B cell (primary cell): ENCODE data around the gene PTPRU. TPM values are rescaled to one million over a fixed set of nuclear protein-coding genes. Genes with fewer than 3 reads are reported as not detected.

ENCODE experiments used
- ATAC-seq: fragments of 200-7000 bp; cut with Tn5 transposase; one replicate; pipeline ENCODE4 v1.10.0; 2021; ENCODE audit warnings: low read depth, mild to moderate bottlenecking, moderate number of reproducible peaks, moderate library complexity
- CTCF ChIA-PET: fragments of 350-600 bp; sonication (Branson Sonifier 250); formaldehyde crosslinking; loops from one replicate; lab custom pipeline; 2021; ENCODE audit warnings: antibody characterized with exemption, inconsistent platforms; lab: Charles Lee
- POLR2A ChIA-PET: fragments of 350-600 bp; sonication (Branson Sonifier 250); formaldehyde crosslinking; loops from one replicate; lab custom pipeline; 2021; ENCODE audit warnings: antibody characterized with exemption; lab: Charles Lee
- DNase-seq: peaks from one replicate; pipeline ENCODE4 v3.0.0; 2013
- H2AFZ ChIP-seq: 2 replicates; pipeline ENCODE4 v1.6.1; 2012; ENCODE audit warnings: mild to moderate bottlenecking, low read depth, low read length; ENCODE audit not compliant: insufficient read depth, poor library complexity, severe bottlenecking
- H3K27ac ChIP-seq, 2 donors: 1 replicate in 1 of 2; 2 replicates in 1 of 2; pipeline ENCODE4 v1.5.1; 2012 to 2013; ENCODE audit warnings: low read length in 2 of 2, mild to moderate bottlenecking in 2 of 2, moderate library complexity in 1 of 2
- H3K27me3 ChIP-seq, 4 experiments: fragments of 200-600 bp in 1 of 4; sonication (generic) in 1 of 4; replicated peaks in 1 of 4; 1 replicate in 2 of 4; 2 replicates in 2 of 4; pipeline versions ENCODE4 v1.6.1 to v1.7.0; 2013 to 2016; ENCODE audit warnings: low read length in 3 of 4, mild to moderate bottlenecking in 2 of 4, mixed read lengths in 1 of 4, moderate library complexity in 1 of 4; ENCODE audit not compliant: insufficient read depth in 4 of 4, control insufficient read depth in 3 of 4; ENCODE audit errors: control extremely low read depth in 1 of 4
- H3K36me3 ChIP-seq, 2 experiments: replicated peaks in 1 of 2; 1 replicate in 1 of 2; 2 replicates in 1 of 2; pipeline versions ENCODE4 v1.6.1 to v1.7.1; 2013; ENCODE audit warnings: low read length in 1 of 2; ENCODE audit not compliant: insufficient read depth in 2 of 2, control insufficient read depth in 1 of 2; ENCODE audit errors: control extremely low read depth in 1 of 2, extremely low read depth in 1 of 2
- H3K4me1 ChIP-seq, 2 donors: fragments of 200-600 bp in 1 of 2; sonication (generic) in 1 of 2; 1 replicate in 1 of 2; 2 replicates in 1 of 2; pipeline versions ENCODE4 v1.5.1 to v1.6.1; 2013 to 2017; ENCODE audit warnings: low read length in 2 of 2; ENCODE audit not compliant: control insufficient read depth in 2 of 2, insufficient read depth in 2 of 2
- H3K4me2 ChIP-seq: replicated peaks from 2 replicates; pipeline ENCODE3; 2012; ENCODE audit warnings: mild to moderate bottlenecking, low read depth, low read length; ENCODE audit not compliant: poor library complexity, severe bottlenecking
- H3K4me3 ChIP-seq, 5 experiments: fragments of 200-600 bp in 1 of 5; sonication (generic) in 1 of 5; 1 replicate in 3 of 5; 2 replicates in 2 of 5; pipeline versions ENCODE4 v1.5.1 to v1.7.0; 2011 to 2016; ENCODE audit warnings: low read length in 4 of 5, mild to moderate bottlenecking in 4 of 5, low read depth in 2 of 5, control low read depth in 1 of 5, moderate library complexity in 1 of 5; ENCODE audit not compliant: insufficient read depth in 1 of 5; ENCODE audit errors: control extremely low read depth in 1 of 5, extremely low read depth in 1 of 5
- H3K79me2 ChIP-seq: fragments of 200-600 bp; sonication (generic); one replicate; pipeline ENCODE4 v1.6.0; 2016; ENCODE audit warnings: low read length; ENCODE audit not compliant: control insufficient read depth, insufficient read depth
- H3K9ac ChIP-seq: fragments of 200-600 bp; sonication (generic); 2 replicates; pipeline ENCODE4 v1.6.1; 2017; ENCODE audit warnings: mild to moderate bottlenecking, low read length, moderate library complexity
- H3K9me3 ChIP-seq, 3 donors: one replicate each; pipeline versions ENCODE4 v1.6.1 to v1.7.1; 2013; ENCODE audit warnings: low read length in 2 of 3; ENCODE audit not compliant: control insufficient read depth in 2 of 3, insufficient read depth in 1 of 3; ENCODE audit errors: control extremely low read depth in 1 of 3
- H4K20me1 ChIP-seq: 2 replicates; pipeline ENCODE4 v1.6.0; 2012; ENCODE audit warnings: mild to moderate bottlenecking, low read length; ENCODE audit not compliant: insufficient read depth, control insufficient read depth, poor library complexity, severe bottlenecking
- H3K27ac Mint-ChIP-seq: one replicate; pipeline ENCODE4 v1.8.0; 2021; ENCODE audit warnings: mixed read lengths
- H3K27me3 Mint-ChIP-seq: one replicate; pipeline ENCODE4 v1.8.0; 2021; ENCODE audit warnings: mixed read lengths
- H3K4me1 Mint-ChIP-seq: one replicate; pipeline ENCODE4 v1.8.0; 2021; ENCODE audit warnings: mixed read lengths
- H3K4me3 Mint-ChIP-seq: one replicate; pipeline ENCODE4 v1.8.0; 2021; ENCODE audit warnings: mixed read lengths
- H3K9me3 Mint-ChIP-seq: one replicate; pipeline ENCODE4 v1.8.0; 2022; ENCODE audit warnings: mixed read lengths; ENCODE audit not compliant: insufficient read depth
- EZH2 ChIP-seq: IDR thresholded peaks from 2 replicates; pipeline ENCODE4 v1.6.1; 2012; ENCODE audit warnings: borderline replicate concordance, low read depth, mild to moderate bottlenecking, moderate library complexity, low read length; ENCODE audit not compliant: insufficient read depth, poor library complexity, severe bottlenecking
- WGBS: methylation state at CpG from one replicate; pipeline ENCODE4 v1.1.5; 2013; ENCODE audit warnings: missing lambda C conversion rate; ENCODE audit not compliant: insufficient coverage; 5-methylcytosine and 5-hydroxymethylcytosine counted together
- intact Hi-C: fragments of 100-400 bp; cut with micrococcal nuclease; formaldehyde crosslinking; loops from one replicate; pipeline ENCODE4 v1.10.0; 2022
- polyA plus RNA-seq: library from polyadenylated mRNA; depleted of rRNA; stranded (reverse); fragments of >200 nt; gene quantifications from 2 replicates; pipeline ENCODE4 v1.2.3, GENCODE V29; 2012
- total RNA-seq, 2 donors: library from RNA; stranded (reverse); fragments of 120-200 nt in 1 of 2; gene quantifications; 1 replicate in 1 of 2; 2 replicates in 1 of 2; pipeline versions ENCODE4 v1.2.3 to v1.2.4, GENCODE V29; 2013 to 2022
- TF ChIP-seq, protein P1 (sequence below): fragments of 200-600 bp; IDR thresholded peaks from one replicate; pipeline ENCODE4 v1.8.0; 2022; ENCODE audit warnings: antibody characterized with exemption, mild to moderate bottlenecking

PTPRU gene
- total and polyA plus RNA-seq, 2 donors (not counting 1 experiment from before 2014, with no cell fraction given), result 0.10 to 0.25 TPM

- Histone ChIP-seq H3K9ac (no peak overlapping the region), H3K9me3 (no peaks in the 10 kb centered on the region), H3K4me1 (peaks cover 25 to 28% of the 10 kb centered on the region in 2 donors), H4K20me1 (no peaks in the 10 kb centered on the region), H2AFZ (no peak overlapping the region), H3K36me3 (no peaks in the 10 kb centered on the region), H3K27ac (no peak overlapping the region), H3K4me2 (no peak overlapping the region), H3K79me2 (peaks cover 12% of the 10 kb centered on the region), H3K27me3 (peaks cover 0 to 21% (median 15%) of the 10 kb centered on the region in 4 experiments), H3K4me3 (no peak overlapping the region)
- peaks cover 26% of the 10 kb centered on the region for H3K4me1 Mint-ChIP-seq
- WGBS, result 84% methylated on average over 3 of the region's 3 CpGs
- no peak for ATAC-seq
- POLR2A ChIA-PET, result no interaction called here
- intact Hi-C loops, result loop anchor here (10.0 kb wide), 1 partner anchor 1702 kb away; no protein-coding TSS in a partner anchor
- H3K27ac Mint-ChIP-seq, result no peak overlapping the region
- no peak for TF ChIP-seq EZH2
- TF ChIP-seq, protein P1, sequence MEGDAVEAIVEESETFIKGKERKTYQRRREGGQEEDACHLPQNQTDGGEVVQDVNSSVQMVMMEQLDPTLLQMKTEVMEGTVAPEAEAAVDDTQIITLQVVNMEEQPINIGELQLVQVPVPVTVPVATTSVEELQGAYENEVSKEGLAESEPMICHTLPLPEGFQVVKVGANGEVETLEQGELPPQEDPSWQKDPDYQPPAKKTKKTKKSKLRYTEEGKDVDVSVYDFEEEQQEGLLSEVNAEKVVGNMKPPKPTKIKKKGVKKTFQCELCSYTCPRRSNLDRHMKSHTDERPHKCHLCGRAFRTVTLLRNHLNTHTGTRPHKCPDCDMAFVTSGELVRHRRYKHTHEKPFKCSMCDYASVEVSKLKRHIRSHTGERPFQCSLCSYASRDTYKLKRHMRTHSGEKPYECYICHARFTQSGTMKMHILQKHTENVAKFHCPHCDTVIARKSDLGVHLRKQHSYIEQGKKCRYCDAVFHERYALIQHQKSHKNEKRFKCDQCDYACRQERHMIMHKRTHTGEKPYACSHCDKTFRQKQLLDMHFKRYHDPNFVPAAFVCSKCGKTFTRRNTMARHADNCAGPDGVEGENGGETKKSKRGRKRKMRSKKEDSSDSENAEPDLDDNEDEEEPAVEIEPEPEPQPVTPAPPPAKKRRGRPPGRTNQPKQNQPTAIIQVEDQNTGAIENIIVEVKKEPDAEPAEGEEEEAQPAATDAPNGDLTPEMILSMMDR, result no peak
- CTCF ChIA-PET, result interaction anchor here (1.0 kb wide), 1 partner anchor 1149 kb away, joined by 3 read pairs; no protein-coding TSS in a partner anchor
- H3K9me3 Mint-ChIP-seq, result no peaks in the 10 kb centered on the region
- DNase-seq, result no peak
- H3K27me3 Mint-ChIP-seq, result peaks cover 29% of the 10 kb centered on the region
- no peak overlapping the region for H3K4me3 Mint-ChIP-seq
Measured at GRCh38 chr1:29232387-29232786, 3.9 kb upstream of the PTPRU start.

- no peak overlapping the region for H3K27ac Mint-ChIP-seq
- Histone ChIP-seq H4K20me1 (no peaks in the 10 kb centered on the region), H3K27ac (no peak overlapping the region), H2AFZ (no peak overlapping the region), H3K9ac (no peak overlapping the region), H3K27me3 (peaks cover 0 to 29% (median 20%) of the 10 kb centered on the region in 4 experiments), H3K4me3 (no peak overlapping the region), H3K79me2 (peaks cover 10% of the 10 kb centered on the region), H3K36me3 (no peaks in the 10 kb centered on the region), H3K4me1 (peaks cover 32 to 37% of the 10 kb centered on the region in 2 donors), H3K9me3 (no peaks in the 10 kb centered on the region), H3K4me2 (no peak overlapping the region)
- H3K9me3 Mint-ChIP-seq, result no peaks in the 10 kb centered on the region
- intact Hi-C loops, result loop anchor here (10.0 kb wide), 1 partner anchor 1701 kb away; no protein-coding TSS in a partner anchor
- CTCF ChIA-PET, result interaction anchor here (0.6 to 3.5 kb wide), 3 partner anchors 222 to 1545 kb away, joined by 3 to 50 read pairs (median 4); no protein-coding TSS in a partner anchor
- H3K4me3 Mint-ChIP-seq, result peak overlapping the region; percentile 12
- WGBS, result 96% methylated on average over 3 of the region's 4 CpGs
- ATAC-seq (no peak), DNase-seq (no peak)
- peaks cover 31% of the 10 kb centered on the region for H3K4me1 Mint-ChIP-seq
- no peak for TF ChIP-seq EZH2
- POLR2A ChIA-PET, result no interaction called here
- H3K27me3 Mint-ChIP-seq, result peaks cover 36% of the 10 kb centered on the region
Measured at GRCh38 chr1:29233693-29234092, 2.6 kb upstream of the PTPRU start.
